ENCODE results near the gene RGS1.

RGS1 gene, protein sequence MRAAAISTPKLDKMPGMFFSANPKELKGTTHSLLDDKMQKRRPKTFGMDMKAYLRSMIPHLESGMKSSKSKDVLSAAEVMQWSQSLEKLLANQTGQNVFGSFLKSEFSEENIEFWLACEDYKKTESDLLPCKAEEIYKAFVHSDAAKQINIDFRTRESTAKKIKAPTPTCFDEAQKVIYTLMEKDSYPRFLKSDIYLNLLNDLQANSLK

DNA sequence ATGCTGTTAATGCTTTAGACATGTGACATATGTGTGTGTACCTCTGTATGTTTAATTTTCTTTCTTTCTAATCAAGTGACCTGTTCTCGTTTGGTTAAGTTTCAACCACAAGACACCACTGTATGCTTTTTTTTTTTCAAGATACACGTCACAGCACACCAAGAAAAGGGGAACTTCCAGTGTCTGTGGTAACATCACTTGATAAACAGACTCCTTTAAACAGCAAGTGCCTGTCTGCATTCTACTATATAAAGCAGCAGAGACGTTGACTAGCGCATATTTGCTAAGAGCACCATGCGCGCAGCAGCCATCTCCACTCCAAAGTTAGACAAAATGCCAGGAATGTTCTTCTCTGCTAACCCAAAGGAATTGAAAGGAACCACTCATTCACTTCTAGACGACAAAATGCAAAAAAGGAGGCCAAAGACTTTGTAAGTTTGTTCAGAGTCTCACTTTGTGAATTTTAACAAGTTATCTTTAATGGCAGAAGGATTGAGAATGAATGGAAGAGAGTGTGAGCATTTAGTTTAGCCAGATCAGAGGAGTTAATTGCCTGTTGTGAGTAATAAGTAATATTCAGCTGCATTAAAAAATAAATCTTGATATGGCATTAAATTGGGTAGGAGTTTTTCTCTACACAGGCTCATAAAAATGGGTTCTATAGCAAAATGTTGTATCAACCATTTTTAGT lies at the start of gene RGS1:
TSS of gene RGS1 (plus strand) at position 275 of the 691 bp plus-strand sequence. CDS start at position 295, 20 bp downstream.
- peak within 1 kb of the TSS; percentile 74 for H3K4me2 ChIP-seq (ENCODE audit: low read depth, low read length)
- peaks cover 53% of the 10 kb centered on the region for H3F3A ChIP-seq (ENCODE audit: insufficient read depth, low read length)
- H3K27ac ChIP-seq (ENCODE audit: low read length): peak within 1 kb of the TSS; percentile 83
- H3K9me3 ChIP-seq (replicated peaks; ENCODE audit: insufficient read depth, low read length): no peaks in the 10 kb centered on the region
- H3K9me2 ChIP-seq (replicated peaks; ENCODE audit: insufficient read depth, low read length): no peaks in the 10 kb centered on the region
- H3K79me2 ChIP-seq (ENCODE audit: low read length): peaks cover 41% of the 10 kb centered on the region
- H3K4me1 ChIP-seq (ENCODE audit: low read length): peaks cover 32% of the 10 kb centered on the region
- no peaks in the 10 kb centered on the region; the same call in 1 of the 2 replicates for H3K36me3 ChIP-seq (replicated peaks; ENCODE audit: insufficient read depth, low read length)
- H2AFZ ChIP-seq (ENCODE audit: low read length): no peak within 1 kb of the TSS
- peak within 1 kb of the TSS; percentile 91 for H3K9ac ChIP-seq (ENCODE audit: low read length)
- no peaks in the 10 kb centered on the region for H4K20me1 ChIP-seq (ENCODE audit: insufficient read depth, low read length)
- H3K27me3 ChIP-seq (replicated peaks; ENCODE audit: insufficient read depth, low read length): no peaks in the 10 kb centered on the region
- TF ChIP-seq, protein P1, sequence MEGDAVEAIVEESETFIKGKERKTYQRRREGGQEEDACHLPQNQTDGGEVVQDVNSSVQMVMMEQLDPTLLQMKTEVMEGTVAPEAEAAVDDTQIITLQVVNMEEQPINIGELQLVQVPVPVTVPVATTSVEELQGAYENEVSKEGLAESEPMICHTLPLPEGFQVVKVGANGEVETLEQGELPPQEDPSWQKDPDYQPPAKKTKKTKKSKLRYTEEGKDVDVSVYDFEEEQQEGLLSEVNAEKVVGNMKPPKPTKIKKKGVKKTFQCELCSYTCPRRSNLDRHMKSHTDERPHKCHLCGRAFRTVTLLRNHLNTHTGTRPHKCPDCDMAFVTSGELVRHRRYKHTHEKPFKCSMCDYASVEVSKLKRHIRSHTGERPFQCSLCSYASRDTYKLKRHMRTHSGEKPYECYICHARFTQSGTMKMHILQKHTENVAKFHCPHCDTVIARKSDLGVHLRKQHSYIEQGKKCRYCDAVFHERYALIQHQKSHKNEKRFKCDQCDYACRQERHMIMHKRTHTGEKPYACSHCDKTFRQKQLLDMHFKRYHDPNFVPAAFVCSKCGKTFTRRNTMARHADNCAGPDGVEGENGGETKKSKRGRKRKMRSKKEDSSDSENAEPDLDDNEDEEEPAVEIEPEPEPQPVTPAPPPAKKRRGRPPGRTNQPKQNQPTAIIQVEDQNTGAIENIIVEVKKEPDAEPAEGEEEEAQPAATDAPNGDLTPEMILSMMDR (IDR thresholded peaks at IDR 0.05; ENCODE audit: low read length): no peak
- TF ChIP-seq EZH2phosphoT487 (IDR thresholded peaks at IDR 0.05; ENCODE audit: low read length) (no peak), EZH2 (optimal IDR thresholded peaks at IDR 0.05; ENCODE audit: low read depth, low read length) (no peak)
- H3K4me3 ChIP-seq (ENCODE audit: low read length): peak within 1 kb of the TSS; percentile 72
- peak; percentile 99 for DNase-seq

DNA sequence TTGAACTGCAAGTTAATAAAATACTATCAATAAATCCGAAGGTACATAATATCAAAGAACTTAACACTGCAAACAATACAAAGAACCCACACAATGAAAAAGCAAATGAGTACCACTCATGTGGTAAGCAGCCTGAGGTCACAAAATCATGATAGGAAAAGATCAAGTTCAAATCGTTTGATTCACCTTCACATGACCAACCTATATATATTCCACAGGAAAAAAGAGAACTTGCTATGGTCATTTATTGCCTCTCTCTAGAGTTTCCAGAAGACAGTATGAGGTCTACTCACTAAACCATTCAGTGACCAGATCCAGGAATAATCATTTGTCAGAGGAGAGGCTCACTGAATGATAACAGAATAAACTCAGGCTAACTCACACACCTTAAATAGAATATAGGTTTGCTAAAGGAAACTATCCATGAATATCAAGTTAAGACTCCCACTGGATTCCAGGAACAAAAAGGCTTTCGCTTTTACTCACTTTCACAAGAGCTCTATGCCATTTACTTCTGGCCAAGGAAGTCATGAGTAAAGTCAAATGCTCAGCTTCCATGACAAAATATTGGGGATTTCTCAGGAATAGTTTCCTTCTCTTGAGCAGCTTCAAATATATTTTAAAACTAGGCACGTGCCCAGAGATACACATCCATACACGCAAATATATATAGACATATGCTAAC lies 48.3 kb upstream of the RGS1 start:
- TF ChIP-seq EZH2phosphoT487 (IDR thresholded peaks at IDR 0.05; ENCODE audit: low read length): no peak
- TF ChIP-seq EZH2 (optimal IDR thresholded peaks at IDR 0.05; ENCODE audit: low read depth, low read length): no peak
- TF ChIP-seq, protein P1 (IDR thresholded peaks at IDR 0.05; ENCODE audit: low read length): no peak
- H3F3A ChIP-seq (ENCODE audit: insufficient read depth, low read length): peaks cover 18% of the 10 kb centered on the region
- H3K36me3 ChIP-seq (replicated peaks; ENCODE audit: insufficient read depth, low read length): no peaks in the 10 kb centered on the region
- peaks cover 48% of the 10 kb centered on the region for H3K4me1 ChIP-seq (ENCODE audit: low read length)
- no peak overlapping the region for H3K9ac ChIP-seq (ENCODE audit: low read length)
- H3K4me2 ChIP-seq (ENCODE audit: low read depth, low read length): no peak overlapping the region
- no peaks in the 10 kb centered on the region for H3K79me2 ChIP-seq (ENCODE audit: low read length)
- H3K4me3 ChIP-seq (ENCODE audit: low read length): no peak overlapping the region
- no peaks in the 10 kb centered on the region for H3K27me3 ChIP-seq (replicated peaks; ENCODE audit: insufficient read depth, low read length)
- DNase-seq: no peak
- no peak overlapping the region for H2AFZ ChIP-seq (ENCODE audit: low read length)
- no peaks in the 10 kb centered on the region for H4K20me1 ChIP-seq (ENCODE audit: insufficient read depth, low read length)
- H3K9me2 ChIP-seq (replicated peaks; ENCODE audit: insufficient read depth, low read length): no peaks in the 10 kb centered on the region
- no peak overlapping the region for H3K27ac ChIP-seq (ENCODE audit: low read length)
- no peaks in the 10 kb centered on the region for H3K9me3 ChIP-seq (replicated peaks; ENCODE audit: insufficient read depth, low read length)

DNA sequence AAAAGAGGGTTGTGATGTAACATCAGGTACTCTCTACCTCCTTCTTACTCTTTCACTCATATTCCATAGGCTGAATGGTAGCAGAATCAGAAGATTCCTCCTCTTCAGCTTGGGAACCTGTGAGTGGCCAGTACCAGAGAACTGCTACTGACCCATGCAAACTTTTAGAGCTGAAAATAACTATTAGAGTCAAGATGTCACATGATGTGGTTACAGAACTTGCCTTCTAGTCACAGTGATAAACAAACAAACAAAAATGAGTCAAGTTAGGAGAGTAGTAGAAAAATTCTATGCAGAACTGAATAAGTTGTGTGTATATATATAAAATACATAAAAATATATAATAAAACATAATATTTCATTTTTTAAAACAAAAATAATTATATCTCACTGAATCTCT lies 47.6 kb upstream of the RGS1 start:
- Histone ChIP-seq H3K36me3 (replicated peaks; ENCODE audit: insufficient read depth, low read length) (no peaks in the 10 kb centered on the region), H3F3A (ENCODE audit: insufficient read depth, low read length) (peaks cover 18% of the 10 kb centered on the region), H3K27me3 (replicated peaks; ENCODE audit: insufficient read depth, low read length) (no peaks in the 10 kb centered on the region), H3K27ac (ENCODE audit: low read length) (no peak overlapping the region), H3K9me3 (replicated peaks; ENCODE audit: insufficient read depth, low read length) (no peaks in the 10 kb centered on the region), H4K20me1 (ENCODE audit: insufficient read depth, low read length) (no peaks in the 10 kb centered on the region), H3K9ac (ENCODE audit: low read length) (no peak overlapping the region), H3K79me2 (ENCODE audit: low read length) (no peaks in the 10 kb centered on the region), H3K4me2 (ENCODE audit: low read depth, low read length) (no peak overlapping the region), H3K4me1 (ENCODE audit: low read length) (peaks cover 48% of the 10 kb centered on the region), H2AFZ (ENCODE audit: low read length) (no peak overlapping the region), H3K4me3 (ENCODE audit: low read length) (no peak overlapping the region), H3K9me2 (replicated peaks; ENCODE audit: insufficient read depth, low read length) (no peaks in the 10 kb centered on the region)
- DNase-seq: no peak
- no peak for TF ChIP-seq EZH2 (optimal IDR thresholded peaks at IDR 0.05; ENCODE audit: low read depth, low read length)
- TF ChIP-seq EZH2phosphoT487 (IDR thresholded peaks at IDR 0.05; ENCODE audit: low read length): no peak
- TF ChIP-seq, protein P1 (IDR thresholded peaks at IDR 0.05; ENCODE audit: low read length): no peak
